SKM-1 (cell line): ENCODE results near the gene APBA1.
A peak's percentile ranks its signal among the peaks of the same experiment; 100 is the strongest.
"Not testable (repeated sequence)": the region's sequence is repeated elsewhere in the genome, so short reads cannot be mapped to it uniquely, and the experiment has no call there.

Experiments used
- DNase-seq: peaks from one replicate; lab custom pipeline; 2025; ENCODE audit not compliant: unreplicated experiment; lab: John Stamatoyannopoulos, UW

Gene APBA1

DNA sequence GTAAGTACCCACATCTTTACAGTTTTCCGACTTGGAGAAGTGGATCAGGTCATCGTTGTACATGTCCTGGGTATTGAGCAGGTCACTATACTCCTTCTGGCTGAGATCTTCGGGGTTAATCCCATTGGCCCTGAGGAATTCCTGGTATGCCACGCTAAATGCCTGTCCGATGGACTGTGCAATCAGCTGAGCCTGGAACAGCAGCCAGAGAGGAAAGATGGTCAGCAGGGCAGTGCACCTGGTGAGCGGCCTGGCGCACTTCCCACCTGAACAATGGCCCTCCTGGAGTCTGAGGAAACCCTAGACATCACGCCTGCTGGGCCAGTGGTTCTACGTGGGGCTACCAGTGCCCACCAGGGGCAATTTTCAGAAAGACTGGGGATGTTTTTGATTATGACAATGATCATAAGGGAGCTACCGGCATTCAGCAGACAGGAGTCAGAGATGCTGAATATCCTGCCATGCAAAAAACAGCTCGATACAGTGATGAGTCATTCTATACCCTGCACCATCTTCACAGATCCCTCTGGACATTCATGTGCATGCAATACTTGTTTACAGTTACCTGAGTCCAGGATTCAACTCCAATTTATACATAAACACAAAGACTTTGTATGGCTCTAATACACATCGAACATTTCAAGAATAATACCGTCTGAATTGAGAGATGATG, 219.9 kb downstream of the APBA1 start:
- no peak for DNase-seq

DNA sequence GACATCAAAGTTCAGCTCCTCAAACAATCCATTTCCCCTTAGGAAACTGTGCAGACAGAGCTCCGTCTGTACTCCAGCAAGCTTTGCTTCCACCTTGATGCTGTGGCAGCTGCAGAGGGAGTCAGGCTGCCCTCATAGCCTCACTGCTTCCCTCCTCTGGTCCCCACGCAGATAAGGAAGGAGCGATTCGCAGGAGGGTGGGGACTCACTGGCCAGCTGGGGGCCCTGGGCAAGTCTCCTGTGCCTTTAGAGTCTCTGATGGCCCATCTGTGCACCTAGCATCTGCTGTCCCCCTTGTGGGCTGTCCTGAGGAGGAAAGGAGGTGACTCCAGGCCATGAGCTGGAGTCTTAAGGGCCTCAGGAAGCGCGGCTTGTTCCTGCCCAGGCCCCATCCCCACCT, 225.7 kb downstream of the APBA1 start:
- no peak for DNase-seq

- no peak for DNase-seq
Measured at GRCh38 chr9:69445251-69445650, 226.9 kb downstream of the APBA1 start.

DNA sequence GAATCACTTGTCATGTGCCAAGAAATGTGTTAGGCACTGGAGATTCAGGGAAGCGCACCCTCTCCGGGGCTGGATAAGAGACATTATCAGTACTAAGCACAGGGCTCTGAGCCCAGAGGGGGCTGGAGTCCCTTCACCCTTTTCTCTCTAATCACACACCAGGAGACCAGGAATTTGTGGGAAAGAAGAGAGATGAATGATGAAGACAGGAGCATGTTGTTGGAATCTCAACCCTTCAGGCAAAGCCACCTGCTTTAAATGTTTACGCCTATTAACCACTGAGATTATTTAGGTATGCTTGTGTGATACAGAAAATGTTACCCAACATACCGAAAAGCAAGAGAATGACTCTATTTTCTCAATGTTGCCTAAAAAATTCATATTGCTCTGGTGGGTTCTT, 227.4 kb downstream of the APBA1 start:
- DNase-seq: no peak

GRCh38 chr9:69444021-69444420, 228.2 kb downstream of the APBA1 start:
- DNase-seq: no peak

- DNase-seq: no peak
Measured at GRCh38 chr9:69443178-69443577, 229.0 kb downstream of the APBA1 start.

- DNase-seq: no peak
Measured at GRCh38 chr9:69442486-69442885, 229.7 kb downstream of the APBA1 start.

DNA sequence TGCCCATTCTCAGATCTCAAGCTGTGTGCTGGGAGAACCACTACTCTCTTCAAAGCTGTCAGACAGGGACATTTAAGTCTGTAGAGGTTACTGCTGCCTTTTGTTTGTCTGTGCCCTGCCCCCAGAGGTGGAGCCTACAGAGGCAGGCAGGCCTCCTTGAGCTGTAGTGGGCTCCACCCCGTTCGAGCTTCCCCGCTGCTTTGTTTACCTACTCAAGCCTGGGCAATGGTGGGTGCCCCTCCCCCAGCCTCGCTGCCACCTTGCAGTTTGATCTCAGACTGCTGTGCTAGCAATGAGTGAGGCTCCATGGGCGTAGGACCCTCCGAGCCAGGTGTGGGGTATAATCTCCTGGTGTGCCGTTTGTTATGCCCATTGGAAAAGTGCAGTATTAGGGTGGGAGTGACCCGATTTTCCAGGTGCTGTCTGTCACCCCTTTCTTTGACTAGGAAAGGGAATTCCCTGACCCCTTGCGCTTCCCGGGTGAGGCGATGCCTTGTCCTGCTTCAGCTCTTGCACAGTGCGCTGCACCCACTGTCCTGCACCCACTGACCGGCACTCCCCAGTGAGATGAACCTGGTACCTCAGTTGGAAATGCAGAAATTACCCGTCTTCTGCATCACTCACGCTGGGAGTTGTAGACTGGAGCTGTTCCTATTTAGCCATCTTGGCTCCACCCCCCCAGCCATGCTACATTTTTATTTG, 231.8 kb downstream of the APBA1 start:
- not testable (repeated sequence) for DNase-seq

DNA sequence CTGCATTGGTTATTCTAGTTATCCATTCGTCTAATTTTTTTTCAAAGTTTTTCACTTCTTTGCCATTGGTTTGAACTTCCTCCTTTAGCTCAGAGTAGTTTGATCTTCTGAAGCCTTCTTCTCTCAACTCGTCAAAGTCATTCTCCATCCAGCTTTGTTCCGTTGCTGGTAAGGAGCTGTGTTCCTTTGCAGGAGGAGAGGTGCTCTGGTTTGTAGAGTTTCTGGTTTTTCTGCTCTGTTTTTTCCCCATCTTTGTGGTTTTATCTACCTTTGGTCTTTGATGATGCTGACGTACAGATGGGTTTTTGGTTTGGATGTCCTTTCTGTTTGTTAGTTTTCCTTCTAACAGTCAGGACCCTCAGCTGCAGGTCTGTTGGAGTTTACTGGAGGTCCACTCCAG, 232.5 kb downstream of the APBA1 start:
- not testable (repeated sequence) for DNase-seq

DNA sequence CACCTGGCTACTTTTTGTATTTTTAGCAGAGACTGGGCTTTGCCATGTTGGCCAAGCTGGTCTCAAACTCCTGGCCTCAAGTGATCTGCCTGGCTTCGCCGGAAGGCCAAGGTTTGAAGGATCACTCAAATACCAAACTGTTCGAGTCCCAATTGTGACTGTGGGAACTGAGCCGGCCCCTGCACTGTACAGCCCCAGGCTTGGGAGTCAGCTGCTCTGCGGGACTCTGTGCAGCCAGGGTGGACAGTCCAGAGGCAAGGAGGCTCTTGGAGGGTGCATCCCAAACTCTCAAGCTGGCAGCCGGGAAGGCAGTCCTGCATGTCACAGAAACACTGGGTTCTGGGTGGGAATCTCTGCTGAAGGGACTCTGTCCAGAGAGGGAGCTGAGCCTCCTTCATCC, 238.2 kb downstream of the APBA1 start:
- no peak for DNase-seq

DNA sequence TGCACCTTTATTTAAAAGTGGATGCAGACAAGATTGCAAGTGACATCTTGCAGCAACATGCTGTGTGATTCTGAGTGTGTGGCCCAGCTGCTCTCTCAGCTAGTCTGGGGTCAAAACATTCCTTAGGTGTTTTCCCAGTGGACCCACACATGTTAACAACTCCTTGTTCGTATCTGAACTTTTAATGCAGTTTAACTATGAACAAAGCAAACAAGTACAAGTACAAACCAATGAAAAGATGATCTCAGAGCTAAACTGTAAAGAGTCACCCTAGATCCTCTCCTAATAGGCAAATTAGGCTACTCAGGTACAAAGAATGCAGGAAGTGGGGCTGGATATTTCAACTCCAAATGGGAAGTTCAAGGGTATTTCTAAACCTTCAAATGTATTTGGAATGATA, 238.8 kb downstream of the APBA1 start:
- no peak for DNase-seq

- DNase-seq: no peak
Measured at GRCh38 chr9:69432623-69433022, 239.5 kb downstream of the APBA1 start.

GRCh38 chr9:69431777-69432176, 240.4 kb downstream of the APBA1 start:
- DNase-seq: no peak

- DNase-seq: no peak
Measured at GRCh38 chr9:69431203-69431602, 241.0 kb downstream of the APBA1 start.

DNA sequence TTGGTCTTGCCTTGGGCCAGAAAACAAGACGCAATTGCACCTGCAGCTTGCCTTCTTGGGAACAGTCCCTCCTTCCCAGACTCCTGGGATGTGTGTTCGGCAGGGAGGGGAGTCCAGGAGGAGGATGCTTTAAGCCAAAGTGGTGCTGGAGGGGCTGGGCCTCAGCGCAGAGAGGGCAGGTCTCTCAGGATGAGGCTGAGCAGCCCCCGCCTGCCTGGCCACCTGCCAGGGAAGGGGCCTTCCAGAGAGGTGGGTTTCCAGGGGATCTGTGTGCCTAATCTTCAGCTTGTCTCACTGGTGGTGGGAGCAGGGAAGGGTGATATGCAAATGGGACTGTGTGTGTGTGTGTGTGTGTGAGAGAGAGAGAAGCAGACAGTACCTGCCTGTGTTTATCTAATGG, 242.0 kb downstream of the APBA1 start:
- no peak for DNase-seq

- DNase-seq: no peak
Measured at GRCh38 chr9:69429281-69429680, 242.9 kb downstream of the APBA1 start.

- no peak for DNase-seq
Measured at GRCh38 chr9:69428017-69428785, 244.0 kb downstream of the APBA1 start.

DNA sequence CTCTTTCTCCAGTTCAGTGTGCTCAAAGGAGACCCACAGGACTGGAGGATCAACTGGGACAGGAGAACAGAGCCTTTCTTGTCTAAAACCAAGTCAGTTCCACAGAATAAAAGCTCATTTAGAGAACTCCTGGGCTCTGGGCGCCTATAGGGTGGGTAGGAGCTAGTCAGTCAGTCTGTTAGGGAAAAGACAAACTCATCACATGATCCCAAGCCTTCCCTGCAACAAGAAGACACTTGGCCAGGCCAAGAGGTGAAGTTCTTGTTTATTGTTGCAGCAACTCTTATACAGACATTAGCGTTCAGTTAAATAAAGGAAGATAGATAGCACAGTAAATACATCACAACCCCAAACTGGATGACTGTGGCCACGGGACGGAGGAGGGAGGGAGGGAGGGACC, 244.9 kb downstream of the APBA1 start:
- no peak for DNase-seq

GRCh38 chr9:69425136-69425801, 246.9 kb downstream of the APBA1 start:
- no peak for DNase-seq

DNA sequence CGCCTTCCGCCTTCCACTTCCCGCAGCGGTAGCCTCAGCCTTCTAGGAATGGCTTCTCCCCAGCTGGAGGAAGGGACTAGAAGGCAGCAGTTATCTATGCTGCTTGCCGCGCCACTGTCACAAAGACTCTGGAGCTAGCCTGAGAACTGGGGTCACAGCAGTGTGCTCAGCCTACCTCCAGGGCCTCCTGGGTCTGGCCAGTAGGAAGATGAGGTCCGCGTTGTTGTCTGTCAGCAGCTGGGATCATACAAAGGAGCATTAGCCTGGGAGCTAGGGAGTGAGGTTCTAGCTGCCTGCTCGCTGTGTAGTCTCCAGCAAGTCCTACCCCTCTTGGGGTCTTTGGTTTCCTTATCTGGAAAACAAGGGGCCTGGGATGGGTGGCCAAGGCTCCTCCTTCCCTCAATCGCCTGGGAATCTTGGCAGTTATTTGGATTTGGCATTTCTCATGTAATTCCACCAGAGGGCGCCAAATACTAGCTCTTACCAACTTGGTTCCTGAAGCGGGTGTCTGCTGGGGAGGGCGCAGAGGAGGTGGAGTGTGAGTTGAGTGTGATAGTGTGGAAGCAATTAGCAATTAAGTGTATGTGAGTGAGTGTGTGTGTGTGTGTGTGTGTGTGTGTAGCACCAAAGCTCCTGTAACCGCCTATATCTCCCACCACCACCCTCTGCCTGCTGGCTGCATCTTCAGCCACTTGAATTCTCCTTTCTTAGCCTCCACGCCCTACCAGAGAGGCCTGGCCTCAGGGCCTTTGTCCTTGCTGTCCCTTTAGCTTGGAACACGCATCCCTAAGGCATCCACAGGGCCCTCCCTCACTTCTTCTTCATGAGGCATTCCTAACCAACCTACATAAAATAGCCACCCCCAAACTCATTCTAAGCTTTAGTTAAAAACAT, 250.0 kb downstream of the APBA1 start:
- DNase-seq: peak; percentile 4
